ENCODE measurements around the gene SIGLEC11. TPM values are rescaled to one million over a fixed set of nuclear protein-coding genes. Genes with fewer than 3 reads are reported as not detected.

Gene SIGLEC11
- total and polyA plus RNA-seq, 2 experiments from 2014 or later: not detected

- ATAC-seq (no peak), DNase-seq (ENCODE audit: low spot score) (no peak)
- Mint-ChIP-seq H3K27ac (no peak overlapping the region), H3K4me1 (no peaks in the 10 kb centered on the region; the same call in 2 of the 3 replicates), H3K36me3 (ENCODE audit: low read depth) (peaks cover 8% of the 10 kb centered on the region), H3K9me3 (peaks cover 3% of the 10 kb centered on the region; the same call in 2 of the 3 replicates), H3K27me3 (ENCODE audit: insufficient read depth, low read depth, poor library complexity) (peaks cover 9% of the 10 kb centered on the region), H3K4me3 (no peak overlapping the region)
- Histone ChIP-seq H3K4me1 (ENCODE audit: insufficient read depth) (no peaks in the 10 kb centered on the region), H3F3A (replicated peaks; ENCODE audit: low read depth) (no peaks in the 10 kb centered on the region), H3K27me3 (ENCODE audit: insufficient read depth) (no peaks in the 10 kb centered on the region), H3K9me2 (ENCODE audit: insufficient read depth) (no peaks in the 10 kb centered on the region), H3K27ac (ENCODE audit: low read depth) (no peak overlapping the region), H2AFZ (no peak overlapping the region), H4K20me1 (replicated peaks; ENCODE audit: insufficient read depth) (no peaks in the 10 kb centered on the region; the same call in 1 of the 2 replicates), H3K36me3 (ENCODE audit: insufficient read depth) (no peaks in the 10 kb centered on the region), H3K79me2 (replicated peaks; ENCODE audit: insufficient read depth) (no peaks in the 10 kb centered on the region), H3K4me2 (no peak overlapping the region), H3K4me3 (no peak overlapping the region)
- TF ChIP-seq REST (IDR thresholded peaks at IDR 0.05; ENCODE audit: unreplicated experiment): no peak
- no peak for TF ChIP-seq ZNF462 (CRISPR knock-in tag; IDR thresholded peaks at IDR 0.05)
- no peak for TF ChIP-seq STAT1 (IDR thresholded peaks at IDR 0.05; ENCODE audit: unreplicated experiment)
- no peak for TF ChIP-seq CTCF (conservative IDR thresholded peaks at IDR 0.05; ENCODE audit: low read depth in 2 of 2)
- TF ChIP-seq ZNF114 (CRISPR knock-in tag; IDR thresholded peaks at IDR 0.05): no peak
- TF ChIP-seq ETS1 (IDR thresholded peaks at IDR 0.05): no peak
- no peak for TF ChIP-seq POLR2AphosphoS5 (IDR thresholded peaks at IDR 0.05; ENCODE audit: low read depth)
- TF ChIP-seq EZH2phosphoT487 (IDR thresholded peaks at IDR 0.05; ENCODE audit: unreplicated experiment): no peak
- no peak for TF ChIP-seq NANOG (IDR thresholded peaks at IDR 0.05; ENCODE audit: borderline replicate concordance)
Measured at GRCh38 chr19:49988007-49988406, 27.0 kb upstream of the SIGLEC11 start.
